GM21825 (cell line): Measurements from ENCODE around the gene PIP4P1.
A peak's percentile ranks its signal among the peaks of the same experiment; 100 is the strongest.
"Not testable (repeated sequence)": the region's sequence is repeated elsewhere in the genome, so short reads cannot be mapped to it uniquely, and the experiment has no call there.

Experiments used
- ATAC-seq: cut with Tn5 transposase; IDR thresholded peaks from one replicate; pipeline ENCODE4 v1.9.1; 2021; ENCODE audit warnings: mild to moderate bottlenecking, moderate library complexity; ENCODE audit not compliant: unreplicated experiment

The PIP4P1 gene

DNA sequence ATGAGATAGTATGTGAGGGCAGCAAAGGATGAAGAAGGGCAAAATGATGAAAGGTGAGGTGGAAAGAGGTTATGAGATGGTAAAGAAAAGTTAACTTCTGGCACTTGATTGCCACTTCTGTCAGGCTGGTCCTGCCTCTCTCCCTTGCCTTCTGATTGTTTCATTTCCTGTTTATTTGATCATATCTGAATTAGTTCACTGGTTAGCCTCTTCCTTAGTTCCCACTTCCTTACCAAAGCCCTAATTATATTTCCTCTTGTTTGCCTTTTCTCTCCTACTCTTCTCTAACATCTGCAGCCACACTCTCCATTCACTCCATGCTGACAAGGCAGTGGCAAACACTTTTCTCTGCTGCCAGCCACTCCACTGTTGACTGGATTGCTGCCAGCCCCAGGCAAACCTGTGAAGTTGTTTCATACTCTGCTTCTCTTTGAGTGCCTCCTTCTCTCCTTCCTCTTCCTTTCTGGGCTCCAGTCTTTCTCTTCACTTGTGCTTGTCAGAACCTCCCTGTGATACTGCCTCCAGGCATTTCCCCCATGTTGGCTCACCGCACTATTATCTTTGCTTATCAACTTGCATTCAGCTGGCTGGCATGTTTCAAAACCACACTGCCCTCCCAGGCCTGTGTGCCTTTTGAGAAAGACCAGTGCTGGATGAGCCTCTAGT, 16.1 kb upstream of the PIP4P1 start:
- no peak for ATAC-seq

DNA sequence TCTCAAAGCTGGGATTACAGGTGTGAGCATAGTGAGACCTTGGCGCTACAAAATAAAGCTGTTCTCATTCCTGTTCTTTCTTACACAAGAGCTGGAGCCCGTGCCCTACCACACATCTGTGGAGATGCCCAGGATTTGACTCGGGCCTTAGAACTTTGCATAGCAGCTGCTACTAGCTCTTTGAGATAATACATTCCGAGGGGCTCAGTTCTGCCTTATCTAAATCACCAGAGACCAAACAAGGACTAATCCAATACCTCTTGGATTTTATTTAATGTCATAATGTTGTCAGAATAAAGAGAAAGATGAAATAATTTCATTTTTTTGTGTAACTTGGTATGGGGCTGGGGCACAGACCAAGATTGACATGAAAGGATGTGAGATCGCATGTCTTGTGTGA, 15.5 kb upstream of the PIP4P1 start:
- ATAC-seq, result no peak

- no peak for ATAC-seq
Measured at GRCh38 chr14:20472536-20473169, 11.4 kb upstream of the PIP4P1 start.

DNA sequence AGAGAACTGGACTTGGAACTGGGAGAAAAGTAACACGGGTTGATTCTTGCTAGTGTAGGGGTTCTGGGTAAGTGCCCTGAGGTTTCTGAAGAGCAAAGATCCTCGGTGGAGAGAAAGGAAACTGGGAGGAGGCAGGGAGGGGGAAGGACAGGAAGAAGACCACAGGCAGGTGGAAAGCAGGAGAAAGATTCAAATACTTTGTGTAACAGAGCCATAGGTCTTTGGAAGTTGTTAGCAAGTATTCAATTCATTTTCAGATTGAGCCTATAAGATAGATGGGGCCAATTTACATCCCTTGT, 9.3 kb upstream of the PIP4P1 start:
- ATAC-seq, result no peak

DNA sequence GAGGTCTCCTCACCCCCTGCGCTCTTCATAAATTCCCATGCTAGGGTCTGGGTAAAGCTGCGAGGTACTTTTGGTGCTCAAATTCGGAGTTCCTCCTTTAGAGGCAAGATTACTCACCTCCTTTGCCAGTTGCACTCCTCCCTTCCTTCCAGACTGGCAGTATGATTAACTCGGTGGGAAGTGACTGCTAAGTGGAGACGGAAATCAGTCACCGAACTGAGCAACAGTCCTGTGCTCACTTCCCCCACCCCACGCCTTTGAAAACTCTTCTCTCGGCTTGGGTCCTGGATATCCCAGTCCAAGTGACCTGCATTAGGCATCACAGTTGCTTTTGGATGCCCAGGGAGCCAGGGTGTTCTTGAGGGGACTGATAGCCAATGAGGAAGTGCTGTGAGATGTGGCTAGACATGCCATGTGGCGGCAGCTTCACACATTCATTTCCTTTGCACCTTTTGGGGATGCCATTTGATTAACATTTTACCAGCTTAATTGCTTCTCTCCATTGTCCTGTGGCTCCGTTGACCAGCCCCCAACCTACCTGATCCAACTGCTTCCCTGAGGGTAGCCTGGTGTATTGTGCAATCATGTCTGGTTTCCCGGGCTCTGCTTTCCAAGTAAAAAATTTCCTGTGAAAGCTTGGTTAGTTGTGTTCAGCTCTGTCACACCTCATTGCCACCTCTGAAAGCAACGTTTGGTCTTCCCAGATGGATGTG, 8.8 kb upstream of the PIP4P1 start:
- peak; percentile 22 for ATAC-seq

DNA sequence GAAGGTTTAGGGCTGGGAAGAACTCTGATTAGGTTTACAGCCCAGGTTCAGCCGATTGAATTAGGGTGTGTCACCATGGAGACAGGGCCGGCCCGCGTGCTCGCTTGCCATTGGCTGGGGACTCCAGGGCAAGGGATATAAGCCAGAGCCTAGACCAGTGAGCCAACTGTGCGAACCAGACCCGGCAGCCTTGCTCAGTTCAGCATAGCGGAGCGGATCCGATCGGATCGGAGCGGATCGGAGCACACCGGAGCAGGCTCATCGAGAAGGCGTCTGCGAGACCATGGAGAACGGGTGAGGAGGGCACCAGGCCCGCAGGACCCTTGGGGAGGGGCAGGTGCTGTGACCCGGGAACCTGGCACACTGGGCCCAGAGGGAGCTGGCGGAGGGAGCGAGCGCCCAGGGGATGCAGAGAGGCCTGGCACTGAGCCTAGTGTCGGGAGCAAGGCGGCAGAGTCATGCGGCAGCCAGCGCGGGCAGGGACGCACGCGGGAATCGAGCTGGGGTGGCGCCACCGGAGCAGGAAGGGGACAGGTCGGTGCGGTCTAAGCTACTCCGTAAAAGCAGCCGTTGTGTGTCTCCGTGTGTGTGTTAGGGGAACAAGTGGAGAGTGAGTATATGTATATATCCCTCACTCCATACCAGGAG, 8.1 kb upstream of the PIP4P1 start, which contains the start of gene PNP:
PNP (plus strand) TSS at position 165 of the 648 bp plus-strand sequence; CDS start at position 284, 119 bp downstream.
- peak; percentile 94 for ATAC-seq

DNA sequence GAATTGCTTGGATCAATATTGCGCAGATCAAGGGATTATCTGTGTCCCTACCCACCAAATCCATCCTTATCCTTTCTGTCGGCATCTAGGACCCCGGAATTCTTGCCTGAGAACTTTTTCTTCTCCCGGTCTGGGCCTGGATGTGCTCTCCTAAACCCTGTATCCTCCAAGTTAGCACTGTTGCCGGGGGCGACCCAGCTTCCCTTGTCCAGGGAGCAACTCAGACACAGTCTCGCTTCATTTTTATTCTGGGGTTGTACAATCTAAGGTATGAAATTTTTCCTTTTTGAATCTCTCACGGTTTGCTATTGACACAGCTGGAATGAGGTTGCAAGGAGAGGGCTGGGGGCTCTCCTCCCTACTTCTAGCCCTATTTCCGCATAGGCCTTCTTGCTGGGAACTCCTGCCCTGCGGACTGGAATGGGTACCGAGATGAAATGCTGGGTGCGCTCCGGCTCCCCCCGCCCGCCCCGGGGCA, 7.6 kb upstream of the PIP4P1 start:
- no peak for ATAC-seq

- ATAC-seq, result peak; percentile 6
Measured at GRCh38 chr14:20460458-20461224, 593 bp downstream of the PIP4P1 start.

GRCh38 chr14:20458031-20458789, 3.0 kb downstream of the PIP4P1 start:
- ATAC-seq, result no peak

- ATAC-seq, result no peak
Measured at GRCh38 chr14:20456971-20457370, 4.3 kb downstream of the PIP4P1 start.

GRCh38 chr14:20455355-20456300, 5.6 kb downstream of the PIP4P1 start:
- ATAC-seq, result peak; percentile 31

- ATAC-seq, result peak; percentile 74
Measured at GRCh38 chr14:20454516-20455354, 6.5 kb downstream of the PIP4P1 start, which contains the start of the genes APEX1 and OSGEP. APEX1 (plus strand) TSS chr14:20455226; CDS start chr14:20455646, 420 bp downstream. OSGEP (minus strand) TSS chr14:20454812; CDS start chr14:20454683, 129 bp downstream.

DNA sequence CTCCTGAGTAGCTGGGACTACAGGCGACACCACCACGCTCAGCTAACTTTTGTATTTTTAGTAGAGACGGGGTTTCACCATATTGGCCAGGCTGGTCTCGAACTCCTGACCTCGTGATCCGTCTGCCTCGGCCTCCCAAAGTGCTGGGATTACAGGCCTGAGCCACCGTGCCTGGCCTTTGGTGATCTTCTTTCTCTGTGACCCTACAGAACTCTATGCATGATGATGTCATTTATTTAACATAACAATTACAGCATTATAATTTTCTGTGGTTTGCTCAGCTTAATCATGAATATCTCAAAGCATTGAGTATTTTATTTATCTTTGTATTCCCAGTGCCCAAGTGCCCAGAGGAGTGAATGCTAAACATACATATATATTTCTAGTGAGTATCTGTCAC, 8.4 kb downstream of the PIP4P1 start:
- ATAC-seq, result not testable (repeated sequence)

- no peak for ATAC-seq
Measured at GRCh38 chr14:20446889-20447288, 14.3 kb downstream of the PIP4P1 start.

DNA sequence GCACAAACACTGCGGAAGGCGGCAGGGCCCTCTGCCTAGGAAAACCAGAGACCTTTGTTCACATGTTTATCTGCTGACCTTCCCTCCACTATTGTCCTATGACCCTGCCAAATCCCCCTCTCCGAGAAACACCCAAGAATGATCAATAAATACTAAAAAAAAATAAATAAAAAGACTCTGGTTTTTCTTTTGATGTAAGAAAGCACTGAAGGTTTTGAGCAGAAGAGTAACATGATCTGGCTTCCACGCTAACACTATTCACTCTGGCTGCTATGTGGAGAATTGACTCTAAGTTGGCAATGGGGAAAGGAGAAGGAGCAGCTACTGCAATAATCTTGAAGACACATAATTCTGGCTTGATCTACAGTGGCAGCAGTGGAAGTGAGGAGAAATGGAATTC, 17.6 kb downstream of the PIP4P1 start:
- ATAC-seq, result not testable (repeated sequence)

DNA sequence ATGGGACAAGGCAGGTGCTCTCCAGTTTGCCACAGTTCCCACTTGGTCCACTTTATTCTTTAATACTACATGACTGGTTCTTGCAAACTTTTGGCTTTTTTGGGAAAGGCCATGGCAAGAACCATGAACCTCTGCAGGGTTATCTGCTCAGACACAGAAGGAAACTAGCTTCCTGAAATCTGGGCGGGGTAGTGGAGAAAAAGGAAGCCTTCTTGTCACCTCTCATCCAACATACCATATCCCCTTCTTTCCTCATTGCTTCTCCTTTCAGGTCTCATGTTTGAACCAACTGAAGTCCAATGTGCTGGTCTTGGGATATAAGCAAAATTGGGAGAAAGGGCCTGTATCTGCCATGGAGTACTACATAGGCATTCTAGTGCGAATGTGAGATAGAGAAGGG, 19.8 kb downstream of the PIP4P1 start:
- ATAC-seq, result no peak

- ATAC-seq, result no peak
Measured at GRCh38 chr14:20440882-20441281, 20.4 kb downstream of the PIP4P1 start.

- no peak for ATAC-seq
Measured at GRCh38 chr14:20440465-20440864, 20.8 kb downstream of the PIP4P1 start.
